Transverse colon (tissue), 3 donors: Measurements from ENCODE around the gene STK32B.

Experiments
- EP300 ChIP-seq: sonication (generic); formaldehyde crosslinking; IDR thresholded peaks from one replicate; pipeline ENCODE4 v1.6.1; 2017; ENCODE audit warnings: antibody characterized with exemption, low read depth
- TF ChIP-seq, protein P1 (sequence below), 5 experiments: fragments of 200-600 bp in 3 of 5; fragments of 450-650 bp in 2 of 5; sonication (generic) in 3 of 5; IDR thresholded peaks; 1 replicate in 2 of 5; 2 replicates in 3 of 5; pipeline ENCODE4 v1.5.1; 2016 to 2017; ENCODE audit warnings: antibody characterized with exemption in 5 of 5, inconsistent platforms in 3 of 5, mild to moderate bottlenecking in 2 of 5, moderate library complexity in 1 of 5

DNA sequence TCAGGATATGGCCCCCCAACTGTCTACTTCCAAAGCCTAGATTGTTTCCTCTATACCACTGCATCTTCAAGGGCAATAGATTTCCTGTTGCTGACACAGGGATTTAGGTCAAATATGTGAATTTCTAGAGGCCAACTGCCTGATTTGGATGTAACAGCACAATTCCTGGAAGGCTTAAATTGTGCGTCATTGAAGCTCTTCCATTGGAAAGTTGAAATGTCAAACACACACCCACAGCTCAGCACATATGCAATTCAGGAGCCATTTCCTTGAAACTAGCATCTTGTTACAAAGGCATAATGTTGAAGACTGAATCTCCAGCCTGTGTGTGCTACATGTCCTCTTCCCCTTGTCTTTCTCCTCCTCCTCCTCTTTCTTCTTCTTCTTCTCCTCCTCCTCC is 158.6 kb downstream of the STK32B start:
- TF ChIP-seq, protein P1, sequence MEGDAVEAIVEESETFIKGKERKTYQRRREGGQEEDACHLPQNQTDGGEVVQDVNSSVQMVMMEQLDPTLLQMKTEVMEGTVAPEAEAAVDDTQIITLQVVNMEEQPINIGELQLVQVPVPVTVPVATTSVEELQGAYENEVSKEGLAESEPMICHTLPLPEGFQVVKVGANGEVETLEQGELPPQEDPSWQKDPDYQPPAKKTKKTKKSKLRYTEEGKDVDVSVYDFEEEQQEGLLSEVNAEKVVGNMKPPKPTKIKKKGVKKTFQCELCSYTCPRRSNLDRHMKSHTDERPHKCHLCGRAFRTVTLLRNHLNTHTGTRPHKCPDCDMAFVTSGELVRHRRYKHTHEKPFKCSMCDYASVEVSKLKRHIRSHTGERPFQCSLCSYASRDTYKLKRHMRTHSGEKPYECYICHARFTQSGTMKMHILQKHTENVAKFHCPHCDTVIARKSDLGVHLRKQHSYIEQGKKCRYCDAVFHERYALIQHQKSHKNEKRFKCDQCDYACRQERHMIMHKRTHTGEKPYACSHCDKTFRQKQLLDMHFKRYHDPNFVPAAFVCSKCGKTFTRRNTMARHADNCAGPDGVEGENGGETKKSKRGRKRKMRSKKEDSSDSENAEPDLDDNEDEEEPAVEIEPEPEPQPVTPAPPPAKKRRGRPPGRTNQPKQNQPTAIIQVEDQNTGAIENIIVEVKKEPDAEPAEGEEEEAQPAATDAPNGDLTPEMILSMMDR (IDR thresholded peaks at IDR 0.05): no peak
- no peak for TF ChIP-seq EP300
